LNCAP (cell line): ENCODE data around the gene AKR1C1.
"Not testable (repeated sequence)": the region's sequence is repeated elsewhere in the genome, so short reads cannot be mapped to it uniquely, and the experiment has no call there.

ENCODE experiments used
- TF ChIP-seq, protein P1 (sequence below): fragments of 450-650 bp; IDR thresholded peaks from 2 replicates; pipeline ENCODE4 v1.5.1; 2017; ENCODE audit warnings: mild to moderate bottlenecking

The AKR1C1 gene

DNA sequence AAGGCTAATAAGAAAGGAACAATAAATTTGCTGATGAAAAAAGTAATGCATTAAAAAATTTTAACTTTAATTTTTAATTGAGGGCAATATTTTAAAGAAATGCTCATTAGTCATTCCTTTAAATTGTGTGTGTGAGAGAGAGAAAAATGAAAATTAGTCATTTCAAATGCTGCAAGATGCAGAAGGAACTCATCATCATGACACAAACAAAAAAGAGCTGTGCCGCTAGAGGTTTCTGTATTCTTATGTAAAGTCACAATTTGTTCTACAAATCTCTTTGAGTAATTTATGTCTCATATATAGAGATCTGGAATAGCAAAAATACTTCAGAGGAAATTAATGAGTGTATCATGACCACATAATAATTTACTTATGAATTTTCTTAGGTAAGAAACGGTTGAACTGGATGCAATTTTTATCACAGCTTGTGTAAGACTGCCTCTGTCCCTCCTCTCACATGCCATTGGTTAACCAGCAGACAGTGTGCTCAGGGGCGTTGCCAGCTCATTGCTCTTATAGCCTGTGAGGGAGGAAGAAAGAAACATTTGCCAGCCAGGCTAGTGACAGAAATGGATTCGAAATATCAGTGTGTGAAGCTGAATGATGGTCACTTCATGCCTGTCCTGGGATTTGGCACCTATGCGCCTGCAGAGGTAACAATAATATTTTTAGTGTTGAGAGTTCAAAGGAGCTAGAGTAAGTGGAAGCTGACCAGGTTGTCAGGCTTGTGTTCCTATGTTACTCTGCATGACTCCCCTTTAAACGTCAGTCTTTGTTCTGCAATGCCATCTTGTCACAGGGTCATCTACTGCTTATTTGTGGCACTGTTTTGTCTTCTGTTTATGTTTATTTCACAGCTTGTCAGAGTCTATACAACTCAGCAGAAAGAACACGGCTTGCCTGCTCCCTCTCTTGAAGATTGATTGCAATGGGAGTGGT, at the start of gene AKR1C1:
AKR1C1 (plus strand) TSS at position 540 of the 939 bp plus-strand sequence; CDS start at position 570, 30 bp downstream.
- TF ChIP-seq, protein P1, sequence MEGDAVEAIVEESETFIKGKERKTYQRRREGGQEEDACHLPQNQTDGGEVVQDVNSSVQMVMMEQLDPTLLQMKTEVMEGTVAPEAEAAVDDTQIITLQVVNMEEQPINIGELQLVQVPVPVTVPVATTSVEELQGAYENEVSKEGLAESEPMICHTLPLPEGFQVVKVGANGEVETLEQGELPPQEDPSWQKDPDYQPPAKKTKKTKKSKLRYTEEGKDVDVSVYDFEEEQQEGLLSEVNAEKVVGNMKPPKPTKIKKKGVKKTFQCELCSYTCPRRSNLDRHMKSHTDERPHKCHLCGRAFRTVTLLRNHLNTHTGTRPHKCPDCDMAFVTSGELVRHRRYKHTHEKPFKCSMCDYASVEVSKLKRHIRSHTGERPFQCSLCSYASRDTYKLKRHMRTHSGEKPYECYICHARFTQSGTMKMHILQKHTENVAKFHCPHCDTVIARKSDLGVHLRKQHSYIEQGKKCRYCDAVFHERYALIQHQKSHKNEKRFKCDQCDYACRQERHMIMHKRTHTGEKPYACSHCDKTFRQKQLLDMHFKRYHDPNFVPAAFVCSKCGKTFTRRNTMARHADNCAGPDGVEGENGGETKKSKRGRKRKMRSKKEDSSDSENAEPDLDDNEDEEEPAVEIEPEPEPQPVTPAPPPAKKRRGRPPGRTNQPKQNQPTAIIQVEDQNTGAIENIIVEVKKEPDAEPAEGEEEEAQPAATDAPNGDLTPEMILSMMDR = not testable (repeated sequence)

DNA sequence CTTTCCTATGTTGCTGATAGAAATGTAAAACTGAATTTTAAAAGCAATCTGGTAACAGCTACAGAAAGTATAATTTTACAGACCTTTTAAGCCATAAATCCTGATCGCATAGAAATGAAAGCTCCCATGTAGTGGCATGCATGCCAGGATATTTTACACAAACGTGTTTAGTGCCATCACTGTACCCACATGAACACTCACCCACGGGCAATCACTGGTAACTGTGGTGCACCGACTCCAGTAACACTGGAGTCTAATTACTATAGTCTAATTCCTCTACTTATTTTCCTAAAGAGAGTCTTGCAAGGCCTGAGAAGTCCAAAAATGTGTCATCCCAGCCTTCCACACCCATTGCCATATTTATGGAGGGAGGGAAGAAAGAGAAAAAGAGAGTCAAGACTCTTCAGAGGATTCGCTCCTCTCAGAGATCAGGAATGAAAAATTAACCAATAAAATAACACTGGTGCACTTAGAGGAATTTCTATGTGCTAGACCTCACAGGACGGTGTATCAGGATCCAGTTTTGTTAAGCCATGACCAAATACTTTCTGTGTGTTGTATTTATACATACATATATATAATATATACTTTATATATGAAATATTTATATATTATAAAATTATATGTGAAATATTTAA, 48.9 kb upstream of the AKR1C1 start:
- TF ChIP-seq, protein P1 = no peak

DNA sequence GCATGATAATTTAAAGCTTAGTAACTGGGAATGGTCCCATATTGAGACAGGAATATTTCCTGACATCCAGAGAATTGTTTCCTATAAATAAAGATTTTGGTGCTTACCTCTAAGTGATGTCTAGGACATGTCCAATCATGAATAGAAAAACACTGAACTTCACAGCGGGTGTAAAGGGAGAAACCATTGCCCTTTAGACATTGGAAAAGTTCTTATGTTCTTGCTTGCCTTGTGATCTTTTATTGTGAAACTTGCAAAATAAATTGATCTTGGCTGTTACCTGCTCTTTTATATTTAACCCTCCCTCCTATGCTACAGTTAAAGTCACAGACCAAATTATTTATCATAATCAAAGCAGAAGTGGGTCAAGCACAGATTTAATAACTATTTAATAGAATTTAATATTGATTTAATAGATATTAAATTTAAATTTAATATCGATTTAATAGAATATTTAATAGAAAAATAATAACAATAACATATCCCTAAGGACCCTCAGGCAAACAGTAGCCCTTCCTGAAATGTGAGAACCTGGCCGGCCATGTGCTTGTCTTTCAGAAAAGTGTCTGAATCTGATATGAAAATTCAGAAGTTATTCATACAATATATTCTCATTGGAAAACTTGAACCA, 47.0 kb upstream of the AKR1C1 start:
- TF ChIP-seq, protein P1 = no peak

DNA sequence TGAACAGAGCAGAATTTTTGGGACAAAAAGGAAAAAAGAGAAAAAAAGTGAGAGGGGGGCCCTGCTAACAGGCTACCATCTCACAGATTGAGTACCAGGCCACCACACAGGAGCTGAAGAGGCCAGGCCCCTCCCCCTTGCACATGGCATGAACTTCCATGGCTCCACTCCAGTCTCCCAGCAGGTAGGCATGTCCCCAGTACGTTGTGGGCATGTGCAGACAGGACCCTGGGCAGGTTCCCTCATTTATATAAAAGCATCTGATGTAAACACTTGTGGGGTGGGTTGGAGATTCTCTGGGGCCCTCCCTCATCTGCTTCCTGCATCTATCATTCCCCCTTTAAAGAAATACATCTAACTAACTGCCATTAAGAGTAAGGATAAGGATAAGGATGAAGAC, 45.0 kb upstream of the AKR1C1 start:
- TF ChIP-seq, protein P1 = no peak

DNA sequence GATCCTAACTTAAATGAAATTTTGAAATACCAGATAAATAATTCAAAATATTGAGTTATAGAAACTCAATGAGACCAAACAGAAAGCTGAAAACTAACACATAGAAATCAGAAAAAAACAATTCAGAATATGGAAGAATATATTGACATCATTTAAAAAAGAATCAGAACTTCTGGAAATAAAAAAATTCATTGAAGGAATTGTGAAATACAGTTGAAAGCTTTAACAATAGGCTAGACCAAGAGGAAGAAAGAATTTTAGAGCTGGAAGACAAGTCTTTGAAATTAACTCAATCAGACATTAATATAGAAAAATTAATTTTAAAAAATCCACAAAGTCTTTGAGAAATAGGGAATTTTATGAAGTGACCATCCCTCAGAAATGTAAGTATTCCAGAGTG, 36.8 kb upstream of the AKR1C1 start:
- TF ChIP-seq, protein P1 = no peak

DNA sequence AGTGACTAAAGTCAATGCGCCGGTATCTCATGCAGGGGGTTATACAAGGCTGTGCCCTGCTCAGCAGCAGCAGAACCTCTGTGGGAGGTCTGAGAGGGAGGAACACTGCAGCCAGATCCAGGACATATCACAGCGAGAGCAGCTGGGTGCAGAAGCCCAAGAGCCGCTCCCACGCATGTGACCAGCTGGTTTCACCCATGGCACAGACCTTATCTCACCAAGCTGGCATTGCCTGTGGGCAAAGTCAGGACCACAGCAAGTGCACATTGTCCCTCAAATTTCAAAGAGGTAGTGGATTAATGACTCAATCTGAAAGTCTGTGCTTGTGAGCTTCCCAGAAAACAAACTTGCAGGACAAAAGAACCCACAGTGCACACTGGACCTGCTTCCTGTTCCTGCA, 31.6 kb upstream of the AKR1C1 start:
- TF ChIP-seq, protein P1 = no peak

DNA sequence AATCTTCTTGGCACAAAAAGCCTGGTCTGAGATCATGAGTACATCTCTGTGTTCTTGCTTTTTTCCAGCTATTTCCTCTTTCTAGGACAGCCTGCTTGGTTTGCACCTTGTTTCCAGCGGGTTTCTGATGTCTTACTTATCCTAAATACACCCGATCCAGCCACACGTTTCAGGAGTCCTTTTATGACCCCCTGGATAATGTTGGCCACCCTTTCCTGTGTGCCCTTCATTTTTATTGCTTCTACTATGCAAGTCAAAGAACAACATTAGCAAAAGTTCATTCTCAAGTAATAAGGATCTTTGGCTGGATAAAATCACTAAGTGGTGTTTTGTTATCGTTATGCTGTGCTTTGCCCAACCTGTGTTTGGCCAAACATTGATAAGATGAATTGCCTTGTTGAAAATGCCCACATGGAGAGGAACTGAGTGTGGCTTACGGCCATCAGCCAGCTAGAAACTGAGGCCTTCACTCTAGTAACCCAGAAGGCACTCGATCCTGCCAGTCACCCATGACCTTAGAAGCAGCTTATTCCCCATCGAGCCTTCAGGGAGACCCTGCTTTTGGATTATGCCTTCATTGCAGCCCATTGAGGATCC, 28.7 kb upstream of the AKR1C1 start:
- TF ChIP-seq, protein P1 = no peak
